ENCODE measurements around the gene OSBP2. TPM values are rescaled to one million over a fixed set of nuclear protein-coding genes. Genes with fewer than 3 reads are reported as not detected.

OSBP2 gene
- total and polyA plus RNA-seq, 2 of the 13 experiments (the other 11 are each of a cell fraction or from before 2014, with no cell fraction given) = 5.0 to 7.7 TPM

DNA sequence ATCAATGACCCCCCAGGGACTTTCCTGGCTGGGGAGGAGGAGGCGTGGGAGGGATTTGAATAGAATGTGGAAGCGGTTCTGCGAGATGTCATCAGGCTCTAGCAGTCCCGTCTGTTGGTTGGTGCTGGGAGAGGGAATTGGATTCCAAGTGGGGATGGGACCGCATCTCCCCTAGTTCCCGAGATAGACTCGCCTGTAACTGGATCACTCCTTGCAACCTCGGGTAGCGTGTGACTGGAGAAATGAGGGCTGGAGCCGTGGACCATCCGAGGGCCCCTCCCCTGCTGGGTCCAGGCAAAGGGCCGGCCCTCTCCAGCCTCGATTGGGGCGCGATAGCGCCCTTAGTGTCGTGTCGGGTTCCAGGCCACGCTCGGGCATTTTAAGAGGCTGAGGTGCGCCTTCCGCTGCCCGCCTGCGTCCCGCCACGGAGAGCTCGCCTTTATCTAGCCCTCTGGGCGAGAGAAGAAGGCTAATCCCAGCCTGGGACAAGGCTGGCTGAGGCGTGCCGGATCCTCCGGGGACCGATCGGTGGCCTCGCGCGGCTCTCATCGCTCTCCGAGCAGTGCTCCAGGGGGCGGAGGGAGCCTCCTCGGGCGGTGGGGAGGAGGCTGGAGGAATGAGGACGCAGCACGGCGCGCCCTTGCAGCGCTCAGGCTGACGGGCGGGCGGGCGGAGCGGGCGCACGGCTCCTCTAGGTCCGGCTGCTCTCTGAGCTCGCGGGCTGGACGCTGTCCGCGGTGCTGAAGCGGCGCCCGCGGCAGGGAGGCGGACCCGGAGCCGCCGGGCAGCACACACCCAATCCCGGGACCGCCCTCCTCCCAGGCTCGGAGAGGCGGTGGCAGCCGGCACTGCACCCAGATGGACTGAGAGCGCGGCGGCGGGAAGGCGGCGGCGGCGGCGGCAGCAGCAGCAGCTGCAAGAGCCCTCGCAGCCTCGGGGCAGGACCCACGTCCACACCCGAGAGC lies 107.8 kb downstream of the OSBP2 start (continued):
- peak; percentile 97 for TF ChIP-seq ZNF788 (CRISPR knock-in tag; IDR thresholded peaks at IDR 0.05; ENCODE audit: borderline replicate concordance)
- no peak for TF ChIP-seq SIN3B (IDR thresholded peaks at IDR 0.05; ENCODE audit: low read length)
- TF ChIP-seq, protein P1, sequence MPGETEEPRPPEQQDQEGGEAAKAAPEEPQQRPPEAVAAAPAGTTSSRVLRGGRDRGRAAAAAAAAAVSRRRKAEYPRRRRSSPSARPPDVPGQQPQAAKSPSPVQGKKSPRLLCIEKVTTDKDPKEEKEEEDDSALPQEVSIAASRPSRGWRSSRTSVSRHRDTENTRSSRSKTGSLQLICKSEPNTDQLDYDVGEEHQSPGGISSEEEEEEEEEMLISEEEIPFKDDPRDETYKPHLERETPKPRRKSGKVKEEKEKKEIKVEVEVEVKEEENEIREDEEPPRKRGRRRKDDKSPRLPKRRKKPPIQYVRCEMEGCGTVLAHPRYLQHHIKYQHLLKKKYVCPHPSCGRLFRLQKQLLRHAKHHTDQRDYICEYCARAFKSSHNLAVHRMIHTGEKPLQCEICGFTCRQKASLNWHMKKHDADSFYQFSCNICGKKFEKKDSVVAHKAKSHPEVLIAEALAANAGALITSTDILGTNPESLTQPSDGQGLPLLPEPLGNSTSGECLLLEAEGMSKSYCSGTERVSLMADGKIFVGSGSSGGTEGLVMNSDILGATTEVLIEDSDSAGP (CRISPR knock-in tag; IDR thresholded peaks at IDR 0.05; ENCODE audit: borderline replicate concordance) = peak; percentile 92
- TF ChIP-seq, protein P2, sequence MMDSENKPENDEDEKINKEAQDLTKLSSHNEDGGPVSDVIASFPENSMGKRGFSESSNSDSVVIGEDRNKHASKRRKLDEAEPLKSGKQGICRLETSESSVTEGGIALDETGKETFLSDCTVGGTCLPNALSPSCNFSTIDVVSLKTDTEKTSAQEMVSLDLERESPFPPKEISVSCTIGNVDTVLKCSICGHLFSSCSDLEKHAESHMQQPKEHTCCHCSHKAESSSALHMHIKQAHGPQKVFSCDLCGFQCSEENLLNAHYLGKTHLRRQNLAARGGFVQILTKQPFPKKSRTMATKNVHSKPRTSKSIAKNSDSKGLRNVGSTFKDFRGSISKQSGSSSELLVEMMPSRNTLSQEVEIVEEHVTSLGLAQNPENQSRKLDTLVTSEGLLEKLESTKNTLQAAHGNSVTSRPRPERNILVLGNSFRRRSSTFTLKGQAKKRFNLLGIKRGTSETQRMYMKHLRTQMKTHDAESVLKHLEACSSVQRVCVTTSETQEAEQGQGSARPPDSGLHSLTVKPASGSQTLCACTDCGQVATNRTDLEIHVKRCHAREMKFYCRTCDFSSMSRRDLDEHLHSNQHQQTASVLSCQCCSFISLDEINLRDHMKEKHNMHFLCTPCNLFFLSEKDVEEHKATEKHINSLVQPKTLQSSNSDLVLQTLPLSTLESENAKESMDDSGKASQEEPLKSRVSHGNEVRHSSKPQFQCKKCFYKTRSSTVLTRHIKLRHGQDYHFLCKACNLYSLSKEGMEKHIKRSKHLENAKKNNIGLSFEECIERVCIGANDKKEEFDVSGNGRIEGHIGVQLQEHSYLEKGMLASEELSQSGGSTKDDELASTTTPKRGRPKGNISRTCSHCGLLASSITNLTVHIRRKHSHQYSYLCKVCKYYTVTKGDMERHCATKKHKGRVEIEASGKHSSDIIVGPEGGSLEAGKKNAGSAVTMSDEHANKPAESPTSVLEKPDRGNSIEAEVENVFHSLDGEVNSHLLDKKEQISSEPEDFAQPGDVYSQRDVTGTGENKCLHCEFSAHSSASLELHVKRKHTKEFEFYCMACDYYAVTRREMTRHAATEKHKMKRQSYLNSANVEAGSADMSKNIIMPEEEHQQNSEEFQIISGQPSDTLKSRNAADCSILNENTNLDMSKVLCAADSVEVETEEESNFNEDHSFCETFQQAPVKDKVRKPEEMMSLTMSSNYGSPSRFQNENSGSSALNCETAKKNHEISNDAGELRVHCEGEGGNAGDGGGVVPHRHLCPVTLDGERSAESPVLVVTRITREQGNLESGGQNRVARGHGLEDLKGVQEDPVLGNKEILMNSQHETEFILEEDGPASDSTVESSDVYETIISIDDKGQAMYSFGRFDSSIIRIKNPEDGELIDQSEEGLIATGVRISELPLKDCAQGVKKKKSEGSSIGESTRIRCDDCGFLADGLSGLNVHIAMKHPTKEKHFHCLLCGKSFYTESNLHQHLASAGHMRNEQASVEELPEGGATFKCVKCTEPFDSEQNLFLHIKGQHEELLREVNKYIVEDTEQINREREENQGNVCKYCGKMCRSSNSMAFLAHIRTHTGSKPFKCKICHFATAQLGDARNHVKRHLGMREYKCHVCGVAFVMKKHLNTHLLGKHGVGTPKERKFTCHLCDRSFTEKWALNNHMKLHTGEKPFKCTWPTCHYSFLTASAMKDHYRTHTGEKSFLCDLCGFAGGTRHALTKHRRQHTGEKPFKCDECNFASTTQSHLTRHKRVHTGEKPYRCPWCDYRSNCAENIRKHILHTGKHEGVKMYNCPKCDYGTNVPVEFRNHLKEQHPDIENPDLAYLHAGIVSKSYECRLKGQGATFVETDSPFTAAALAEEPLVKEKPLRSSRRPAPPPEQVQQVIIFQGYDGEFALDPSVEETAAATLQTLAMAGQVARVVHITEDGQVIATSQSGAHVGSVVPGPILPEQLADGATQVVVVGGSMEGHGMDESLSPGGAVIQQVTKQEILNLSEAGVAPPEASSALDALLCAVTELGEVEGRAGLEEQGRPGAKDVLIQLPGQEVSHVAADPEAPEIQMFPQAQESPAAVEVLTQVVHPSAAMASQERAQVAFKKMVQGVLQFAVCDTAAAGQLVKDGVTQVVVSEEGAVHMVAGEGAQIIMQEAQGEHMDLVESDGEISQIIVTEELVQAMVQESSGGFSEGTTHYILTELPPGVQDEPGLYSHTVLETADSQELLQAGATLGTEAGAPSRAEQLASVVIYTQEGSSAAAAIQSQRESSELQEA (CRISPR knock-in tag; IDR thresholded peaks at IDR 0.05; ENCODE audit: not compliant biosample characterization) = peak; percentile 95
- TF ChIP-seq, protein P3, sequence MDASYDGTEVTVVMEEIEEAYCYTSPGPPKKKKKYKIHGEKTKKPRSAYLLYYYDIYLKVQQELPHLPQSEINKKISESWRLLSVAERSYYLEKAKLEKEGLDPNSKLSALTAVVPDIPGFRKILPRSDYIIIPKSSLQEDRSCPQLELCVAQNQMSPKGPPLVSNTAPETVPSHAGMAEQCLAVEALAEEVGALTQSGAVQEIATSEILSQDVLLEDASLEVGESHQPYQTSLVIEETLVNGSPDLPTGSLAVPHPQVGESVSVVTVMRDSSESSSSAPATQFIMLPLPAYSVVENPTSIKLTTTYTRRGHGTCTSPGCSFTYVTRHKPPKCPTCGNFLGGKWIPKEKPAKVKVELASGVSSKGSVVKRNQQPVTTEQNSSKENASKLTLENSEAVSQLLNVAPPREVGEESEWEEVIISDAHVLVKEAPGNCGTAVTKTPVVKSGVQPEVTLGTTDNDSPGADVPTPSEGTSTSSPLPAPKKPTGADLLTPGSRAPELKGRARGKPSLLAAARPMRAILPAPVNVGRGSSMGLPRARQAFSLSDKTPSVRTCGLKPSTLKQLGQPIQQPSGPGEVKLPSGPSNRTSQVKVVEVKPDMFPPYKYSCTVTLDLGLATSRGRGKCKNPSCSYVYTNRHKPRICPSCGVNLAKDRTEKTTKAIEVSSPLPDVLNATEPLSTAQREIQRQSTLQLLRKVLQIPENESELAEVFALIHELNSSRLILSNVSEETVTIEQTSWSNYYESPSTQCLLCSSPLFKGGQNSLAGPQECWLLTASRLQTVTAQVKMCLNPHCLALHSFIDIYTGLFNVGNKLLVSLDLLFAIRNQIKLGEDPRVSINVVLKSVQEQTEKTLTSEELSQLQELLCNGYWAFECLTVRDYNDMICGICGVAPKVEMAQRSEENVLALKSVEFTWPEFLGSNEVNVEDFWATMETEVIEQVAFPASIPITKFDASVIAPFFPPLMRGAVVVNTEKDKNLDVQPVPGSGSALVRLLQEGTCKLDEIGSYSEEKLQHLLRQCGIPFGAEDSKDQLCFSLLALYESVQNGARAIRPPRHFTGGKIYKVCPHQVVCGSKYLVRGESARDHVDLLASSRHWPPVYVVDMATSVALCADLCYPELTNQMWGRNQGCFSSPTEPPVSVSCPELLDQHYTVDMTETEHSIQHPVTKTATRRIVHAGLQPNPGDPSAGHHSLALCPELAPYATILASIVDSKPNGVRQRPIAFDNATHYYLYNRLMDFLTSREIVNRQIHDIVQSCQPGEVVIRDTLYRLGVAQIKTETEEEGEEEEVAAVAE (CRISPR knock-in tag; IDR thresholded peaks at IDR 0.05; ENCODE audit: borderline replicate concordance) = peak; percentile 94; the same call in 1 of the 2 replicates
- TF ChIP-seq RXRB (CRISPR knock-in tag; IDR thresholded peaks at IDR 0.05; ENCODE audit: borderline replicate concordance) = peak; percentile 91
- TF ChIP-seq EHMT2 (IDR thresholded peaks at IDR 0.05; ENCODE audit: borderline replicate concordance, low read depth, low read length) = peak; percentile 49; the same call in 1 of the 2 replicates
- TF ChIP-seq RARA (CRISPR knock-in tag; IDR thresholded peaks at IDR 0.05) = peak; percentile 84
- no peak for TF ChIP-seq RBM39 (IDR thresholded peaks at IDR 0.05; ENCODE audit: low read depth, low read length, poor library complexity, severe bottlenecking)
- TF ChIP-seq ZNF556 (CRISPR knock-in tag; IDR thresholded peaks at IDR 0.05; ENCODE audit: borderline replicate concordance) = no peak; the same call in 1 of the 2 replicates
- TF ChIP-seq GATAD2A (CRISPR knock-in tag; IDR thresholded peaks at IDR 0.05) = peak; percentile 46; the same call in 1 of the 2 replicates
- TF ChIP-seq PAWR (CRISPR knock-in tag; IDR thresholded peaks at IDR 0.05; ENCODE audit: borderline replicate concordance) = 0 out of 2 replicates have a peak, but pooled peaks have one; percentile 71
